T-cell (primary cell): ENCODE data around the gene CLOCK. TPM values are rescaled to one million over a fixed set of nuclear protein-coding genes. Genes with fewer than 3 reads are reported as not detected.

ENCODE experiments used
- ATAC-seq, 4 experiments: fragments of 200-7000 bp in 3 of 4; fragments of 150-1000 bp in 1 of 4; cut with Tn5 transposase; replicated peaks in 1 of 4; 1 replicate in 3 of 4; 2 replicates in 1 of 4; pipeline ENCODE4 v1.10.0; 2021; ENCODE audit warnings: moderate library complexity in 3 of 4, mild to moderate bottlenecking in 2 of 4, moderate number of reproducible peaks in 1 of 4
- CTCF ChIA-PET, 2 donors: fragments of 300-600 bp; sonication (Branson Sonifier 250); formaldehyde crosslinking; loops; one replicate each; lab custom pipeline; 2022; ENCODE audit warnings: antibody characterized with exemption in 2 of 2; lab: Charles Lee
- POLR2A ChIA-PET, 2 donors: fragments of 300-600 bp; sonication (Branson Sonifier 250); formaldehyde crosslinking; loops; one replicate each; lab custom pipeline; 2022; ENCODE audit warnings: antibody characterized with exemption in 2 of 2; lab: Charles Lee
- DNase-seq, 35 experiments: peaks; one replicate each; pipeline versions ENCODE4 v3.0.0 to v3.0.0-alpha.2; 2013 to 2023
- H3K27ac ChIP-seq: one replicate; pipeline ENCODE4 v1.5.1; 2013; ENCODE audit warnings: low read length
- H3K27me3 ChIP-seq, 2 experiments: replicated peaks in 1 of 2; 1 replicate in 1 of 2; 2 replicates in 1 of 2; pipeline versions ENCODE4 v1.6.1 to v1.7.0; 2013; ENCODE audit warnings: low read length in 1 of 2, mixed read lengths in 1 of 2; ENCODE audit not compliant: control insufficient read depth in 2 of 2, insufficient read depth in 2 of 2; ENCODE audit errors: extremely low read depth in 1 of 2
- H3K36me3 ChIP-seq, 2 donors: 1 replicate in 1 of 2; 2 replicates in 1 of 2; pipeline versions ENCODE4 v1.6.1 to v1.7.0; 2013; ENCODE audit warnings: low read length in 1 of 2; ENCODE audit not compliant: control insufficient read depth in 2 of 2, insufficient read depth in 1 of 2; ENCODE audit errors: extremely low read depth in 1 of 2
- H3K4me1 ChIP-seq, 2 experiments: 1 replicate in 1 of 2; 2 replicates in 1 of 2; pipeline versions ENCODE4 v1.6.1 to v1.7.0; 2013; ENCODE audit warnings: low read length in 2 of 2, mixed read lengths in 1 of 2; ENCODE audit not compliant: insufficient read depth in 2 of 2, control insufficient read depth in 1 of 2; ENCODE audit errors: extremely low read depth in 1 of 2
- H3K4me3 ChIP-seq, 2 donors: 1 replicate in 1 of 2; 2 replicates in 1 of 2; pipeline versions ENCODE4 v1.5.1 to v1.7.0; 2013; ENCODE audit warnings: mild to moderate bottlenecking in 2 of 2, low read length in 1 of 2, moderate library complexity in 1 of 2; ENCODE audit not compliant: control insufficient read depth in 1 of 2; ENCODE audit errors: extremely low read depth in 1 of 2
- H3K9me3 ChIP-seq: 2 replicates; pipeline ENCODE4 v1.7.0; 2013
- H3K27ac Mint-ChIP-seq, 2 donors: one replicate each; pipeline ENCODE4 v1.8.0; 2020 to 2021; ENCODE audit warnings: mild to moderate bottlenecking in 2 of 2, mixed read lengths in 2 of 2
- H3K27me3 Mint-ChIP-seq, 2 donors: one replicate each; pipeline ENCODE4 v1.8.0; 2021 to 2022; ENCODE audit warnings: mixed read lengths in 2 of 2
- H3K36me3 Mint-ChIP-seq: one replicate; pipeline ENCODE4 v1.8.0; 2021; ENCODE audit warnings: mixed read lengths
- H3K4me1 Mint-ChIP-seq, 3 donors: one replicate each; pipeline ENCODE4 v1.8.0; 2020 to 2022; ENCODE audit warnings: mixed read lengths in 3 of 3, mild to moderate bottlenecking in 1 of 3
- H3K4me3 Mint-ChIP-seq, 3 donors: one replicate each; pipeline ENCODE4 v1.8.0; 2020 to 2022; ENCODE audit warnings: mild to moderate bottlenecking in 3 of 3, mixed read lengths in 3 of 3, moderate library complexity in 3 of 3
- H3K9me3 Mint-ChIP-seq, 3 donors: one replicate each; pipeline ENCODE4 v1.8.0; 2020 to 2022; ENCODE audit warnings: mixed read lengths in 3 of 3
- WGBS: methylation state at CpG from one replicate; pipeline ENCODE4 v1.1.5; 2013; ENCODE audit warnings: missing lambda C conversion rate; ENCODE audit not compliant: insufficient coverage; 5-methylcytosine and 5-hydroxymethylcytosine counted together
- total RNA-seq, 35 experiments: library from RNA in 6 of 35; stranded (reverse) in 6 of 35; fragments of 120-200 nt in 1 of 35; gene quantifications; one replicate each; pipeline versions ENCODE4 v1.2.1 to v1.2.4 and lab custom pipeline; 2013 to 2026

CLOCK gene
- total RNA-seq, 5 donors from 2014 or later (not counting 1 experiment from before 2014, with no cell fraction given), result 9.5 to 16.0 (median 11.6) TPM

DNA sequence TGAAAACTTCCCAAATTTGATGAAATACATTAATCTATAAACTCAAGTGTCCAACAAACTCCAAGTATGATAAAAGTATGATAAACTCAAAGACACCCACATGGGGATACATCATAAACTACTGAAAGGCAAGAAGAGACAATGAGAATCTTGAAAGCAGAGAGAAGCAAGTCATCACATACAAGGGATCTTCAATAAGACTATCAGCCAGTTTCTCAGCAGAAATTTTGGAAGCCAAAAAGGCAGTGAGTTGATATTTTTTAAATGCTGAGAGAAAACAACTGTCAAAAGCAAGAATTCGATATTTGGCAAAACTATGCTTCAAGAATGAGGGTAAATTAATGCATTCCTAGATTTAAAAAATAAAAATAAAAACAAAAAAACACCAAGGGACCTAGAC is 28.8 kb upstream of the CLOCK start:
- POLR2A ChIA-PET, result no interaction called here
- no peak overlapping the region for H3K4me3 ChIP-seq
- H3K4me1 ChIP-seq, result no peaks in the 10 kb centered on the region
- peaks cover 2% of the 10 kb centered on the region for H3K9me3 ChIP-seq
- DNase-seq, result no peak
- H3K4me3 Mint-ChIP-seq, result no peak overlapping the region
- peaks cover 6 to 22% (median 14%) of the 10 kb centered on the region in 3 donors for H3K9me3 Mint-ChIP-seq
- no peaks in the 10 kb centered on the region for H3K4me1 Mint-ChIP-seq
- CTCF ChIA-PET, result no interaction called here
- peaks cover 3% of the 10 kb centered on the region for H3K36me3 Mint-ChIP-seq
- peaks cover 2 to 6% of the 10 kb centered on the region in 2 donors for H3K27me3 Mint-ChIP-seq
- no peak for ATAC-seq
- H3K36me3 ChIP-seq, result no peaks in the 10 kb centered on the region
- WGBS, result no CpG with 5 or more reads among the region's 1 CpG
- peaks cover 0 to 2% of the 10 kb centered on the region in 2 experiments for H3K27me3 ChIP-seq
- H3K27ac Mint-ChIP-seq, result no peak overlapping the region
- no peak overlapping the region for H3K27ac ChIP-seq

DNA sequence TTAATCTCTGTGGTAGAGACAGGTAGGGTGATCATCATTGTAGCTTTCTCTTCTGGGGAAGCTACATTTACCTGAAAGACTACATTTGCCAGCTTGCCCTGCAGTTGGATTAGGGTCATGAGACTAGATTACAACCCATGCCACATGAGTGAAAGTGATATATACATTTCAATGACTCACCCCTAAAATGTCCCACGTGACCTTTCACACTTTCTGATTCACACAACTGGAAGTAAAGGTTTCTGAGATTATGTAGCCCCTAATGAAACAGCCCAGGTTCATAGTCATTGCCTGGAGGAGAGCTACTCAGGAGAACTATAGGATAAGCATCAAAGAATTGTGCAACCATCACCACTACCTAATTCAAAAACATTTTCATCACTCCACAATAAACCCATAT is 27.5 kb upstream of the CLOCK start:
- H3K4me1 Mint-ChIP-seq, result no peaks in the 10 kb centered on the region
- no peak for DNase-seq
- Histone ChIP-seq H3K27ac (no peak overlapping the region), H3K4me3 (no peak overlapping the region), H3K27me3 (no peaks in the 10 kb centered on the region), H3K9me3 (peaks cover 2% of the 10 kb centered on the region), H3K4me1 (no peaks in the 10 kb centered on the region), H3K36me3 (no peaks in the 10 kb centered on the region)
- no peak overlapping the region for H3K27ac Mint-ChIP-seq
- ChIA-PET CTCF (no interaction called here), POLR2A (no interaction called here)
- peaks cover 2 to 6% of the 10 kb centered on the region in 2 donors for H3K27me3 Mint-ChIP-seq
- no peak for ATAC-seq
- peaks cover 3% of the 10 kb centered on the region for H3K36me3 Mint-ChIP-seq
- peaks cover 6 to 22% (median 14%) of the 10 kb centered on the region in 3 donors for H3K9me3 Mint-ChIP-seq
- WGBS, result no CpG with 5 or more reads among the region's 1 CpG
- H3K4me3 Mint-ChIP-seq, result no peak overlapping the region

DNA sequence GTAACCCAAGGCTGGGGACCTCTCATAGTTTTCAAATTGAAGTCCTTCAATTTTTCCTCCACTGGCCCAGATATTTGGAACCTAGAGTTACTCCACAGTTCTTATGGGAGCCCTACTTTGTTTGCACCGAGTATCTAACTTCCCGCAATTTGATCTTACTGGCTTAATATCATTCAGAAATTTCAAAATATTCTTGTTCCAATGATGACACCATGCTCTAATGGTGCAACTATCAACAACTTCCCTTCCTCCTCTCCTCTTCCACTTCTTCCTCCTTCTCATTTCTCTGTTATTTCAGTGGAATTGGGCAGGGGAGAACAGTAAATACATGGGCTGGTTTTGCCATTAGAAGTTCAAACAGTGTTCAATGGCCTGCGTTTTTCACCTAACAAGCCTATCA is 25.1 kb upstream of the CLOCK start:
- Histone ChIP-seq H3K4me3 (no peak overlapping the region), H3K36me3 (no peaks in the 10 kb centered on the region), H3K4me1 (no peaks in the 10 kb centered on the region), H3K27me3 (no peaks in the 10 kb centered on the region), H3K27ac (no peak overlapping the region), H3K9me3 (peaks cover 2% of the 10 kb centered on the region)
- ChIA-PET POLR2A (interaction anchor here in 1 of 2 donors (0.6 kb wide), 1 partner anchor 1436 kb away, joined by 7 read pairs; no protein-coding TSS in a partner anchor), CTCF (no interaction called here)
- Mint-ChIP-seq H3K36me3 (peaks cover 3% of the 10 kb centered on the region), H3K4me1 (no peaks in the 10 kb centered on the region), H3K27ac (no peak overlapping the region), H3K4me3 (no peak overlapping the region), H3K27me3 (peaks cover 2 to 6% of the 10 kb centered on the region in 2 donors), H3K9me3 (peaks cover 6 to 22% (median 10%) of the 10 kb centered on the region in 3 donors)
- DNase-seq, result no peak
- ATAC-seq, result no peak
- 90% methylated on average over 2 of the region's 3 CpGs for WGBS

DNA sequence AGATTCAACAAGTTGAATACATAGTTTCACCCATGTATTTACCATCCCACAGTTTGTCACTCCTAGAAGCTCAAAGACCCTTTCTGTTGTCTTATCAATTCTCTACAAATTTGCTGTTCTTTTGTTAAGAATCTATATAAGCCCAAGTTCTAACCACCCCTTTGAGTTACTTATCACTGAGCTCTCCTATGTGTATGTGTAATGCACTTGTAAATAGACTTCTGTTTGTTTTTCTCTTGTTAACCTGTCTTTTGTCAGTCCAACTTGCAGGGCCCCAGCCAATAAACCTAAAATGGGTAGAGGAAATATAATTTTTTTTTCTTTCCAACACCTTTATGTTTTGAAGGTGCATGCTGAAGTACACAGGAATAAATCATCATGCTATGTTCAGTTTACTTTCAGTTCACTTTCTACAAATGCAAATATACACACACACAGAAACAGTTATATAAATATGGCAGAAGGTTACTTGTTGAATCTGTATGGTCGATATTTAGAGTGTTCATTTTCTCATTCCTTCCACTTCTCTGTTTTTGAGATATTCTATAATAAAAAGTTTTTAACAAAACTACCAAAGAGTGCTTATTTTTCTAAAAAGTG is 22.3 kb upstream of the CLOCK start:
- no peaks in the 10 kb centered on the region for H3K4me1 Mint-ChIP-seq
- Histone ChIP-seq H3K9me3 (no peaks in the 10 kb centered on the region), H3K27me3 (no peaks in the 10 kb centered on the region), H3K27ac (no peak overlapping the region), H3K4me1 (no peaks in the 10 kb centered on the region), H3K4me3 (no peak overlapping the region), H3K36me3 (no peaks in the 10 kb centered on the region)
- no peak for ATAC-seq
- no CpG with 5 or more reads among the region's 1 CpG for WGBS
- no peak overlapping the region for H3K27ac Mint-ChIP-seq
- no peak overlapping the region for H3K4me3 Mint-ChIP-seq
- H3K27me3 Mint-ChIP-seq, result peaks cover 2 to 6% of the 10 kb centered on the region in 2 donors
- no peak for DNase-seq
- ChIA-PET CTCF (no interaction called here), POLR2A (no interaction called here)
- no peaks in the 10 kb centered on the region for H3K9me3 Mint-ChIP-seq
- H3K36me3 Mint-ChIP-seq, result no peaks in the 10 kb centered on the region

DNA sequence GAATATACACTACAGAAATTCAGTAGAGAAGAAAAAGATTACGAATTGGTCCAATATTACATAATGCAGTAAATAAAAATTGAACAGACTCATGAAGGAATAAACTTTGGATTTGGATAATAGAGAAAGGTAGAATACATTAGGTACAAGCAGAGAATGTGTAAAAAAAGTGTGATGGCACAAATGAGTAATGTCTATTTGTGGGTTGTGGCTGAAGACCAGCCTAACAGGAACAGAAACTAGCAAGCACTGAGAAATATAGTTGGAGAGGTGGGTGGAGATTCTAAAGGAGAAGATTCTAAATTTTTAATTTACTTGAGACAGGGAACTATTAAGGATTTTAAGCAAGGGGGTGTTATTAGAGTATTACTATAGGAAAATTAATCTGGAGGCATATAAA is 15.2 kb upstream of the CLOCK start:
- H3K4me3 ChIP-seq, result no peak overlapping the region
- Mint-ChIP-seq H3K4me1 (no peaks in the 10 kb centered on the region), H3K27me3 (peaks cover 8 to 13% of the 10 kb centered on the region in 2 donors), H3K36me3 (peaks cover 3% of the 10 kb centered on the region), H3K27ac (no peak overlapping the region), H3K4me3 (no peak overlapping the region), H3K9me3 (peaks cover 0 to 3% (median 0%) of the 10 kb centered on the region in 3 donors)
- H3K27ac ChIP-seq, result no peak overlapping the region
- POLR2A ChIA-PET, result interaction anchor here in 1 of 2 donors (0.6 kb wide), 1 partner anchor 13 kb away, joined by 5 read pairs; no protein-coding TSS in a partner anchor
- CTCF ChIA-PET, result interaction anchor here in 1 of 2 donors (1.2 kb wide), 1 partner anchor 216 kb away, joined by 3 read pairs; the partner anchor contains the start of gene SRD5A3
- WGBS, result no CpG with 5 or more reads among the region's 1 CpG
- H3K9me3 ChIP-seq, result no peaks in the 10 kb centered on the region
- ATAC-seq (no peak), DNase-seq (no peak)
- H3K4me1 ChIP-seq, result no peaks in the 10 kb centered on the region
- no peaks in the 10 kb centered on the region for H3K36me3 ChIP-seq
- no peaks in the 10 kb centered on the region for H3K27me3 ChIP-seq

DNA sequence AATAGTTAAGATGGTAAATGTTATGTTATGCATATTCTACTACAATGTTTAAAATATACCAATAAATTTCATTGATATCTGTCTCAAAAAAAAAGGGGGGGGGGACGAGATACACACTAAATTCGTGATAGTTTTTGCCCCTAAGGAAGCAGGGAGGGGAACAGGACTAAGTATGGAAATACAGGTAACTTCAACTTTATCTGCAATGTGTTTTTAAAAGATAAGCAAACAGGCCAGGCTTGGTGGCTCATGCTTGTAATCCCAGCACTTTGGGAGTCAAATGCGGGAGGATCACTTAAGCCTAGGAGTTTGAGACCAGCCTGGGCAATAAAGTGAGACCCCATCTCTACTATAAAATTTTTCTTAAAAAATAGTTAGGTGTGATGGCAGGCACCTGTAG is 13.4 kb upstream of the CLOCK start:
- Histone ChIP-seq H3K4me1 (no peaks in the 10 kb centered on the region), H3K36me3 (no peaks in the 10 kb centered on the region), H3K9me3 (no peaks in the 10 kb centered on the region), H3K27me3 (no peaks in the 10 kb centered on the region), H3K27ac (no peak overlapping the region), H3K4me3 (no peak overlapping the region)
- Mint-ChIP-seq H3K27me3 (peaks cover 11 to 18% of the 10 kb centered on the region in 2 donors), H3K4me3 (no peak overlapping the region), H3K36me3 (peaks cover 3% of the 10 kb centered on the region), H3K27ac (no peak overlapping the region), H3K9me3 (peaks cover 0 to 3% (median 0%) of the 10 kb centered on the region in 3 donors), H3K4me1 (no peaks in the 10 kb centered on the region)
- ATAC-seq (no peak), DNase-seq (no peak)
- ChIA-PET POLR2A (no interaction called here), CTCF (no interaction called here)
- no CpG with 5 or more reads among the region's 3 CpGs for WGBS
